UCSD-AML1 (cell line): ENCODE data around the gene TSPYL4.

Experiments used
- DNase-seq: peaks from one replicate; lab custom pipeline; 2025; ENCODE audit not compliant: unreplicated experiment; lab: John Stamatoyannopoulos, UW

TSPYL4 gene

DNA sequence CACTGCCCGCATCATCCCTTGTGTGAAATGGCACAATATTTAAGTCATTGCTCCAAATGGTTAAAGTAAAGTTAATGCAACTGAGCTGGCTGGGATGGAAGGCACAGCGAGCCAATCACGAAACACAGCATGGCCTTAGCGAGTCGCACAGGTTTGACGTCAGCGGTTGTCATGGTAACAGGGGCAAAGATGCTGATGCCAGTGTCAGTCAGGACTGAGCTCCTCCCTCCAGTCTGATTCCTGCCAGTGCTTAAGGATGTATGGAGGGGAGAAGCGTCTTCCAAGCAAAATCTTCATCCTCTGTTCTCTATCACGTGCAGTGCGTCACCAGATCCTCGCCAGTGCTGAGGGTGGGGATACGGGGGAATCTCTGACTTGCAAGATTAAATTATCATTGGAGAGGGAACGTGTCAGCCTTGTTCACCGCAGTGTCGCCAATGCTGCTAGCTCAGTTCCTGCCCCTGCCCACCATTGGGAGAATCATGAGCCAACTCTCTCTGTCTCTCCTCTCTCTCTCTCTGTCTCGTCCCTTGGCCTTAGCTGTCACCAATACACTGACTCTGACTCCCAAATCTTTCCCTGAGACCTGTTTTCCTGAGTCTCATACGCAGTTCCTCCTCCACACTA lies 24.5 kb downstream of the TSPYL4 start:
- no peak for DNase-seq

DNA sequence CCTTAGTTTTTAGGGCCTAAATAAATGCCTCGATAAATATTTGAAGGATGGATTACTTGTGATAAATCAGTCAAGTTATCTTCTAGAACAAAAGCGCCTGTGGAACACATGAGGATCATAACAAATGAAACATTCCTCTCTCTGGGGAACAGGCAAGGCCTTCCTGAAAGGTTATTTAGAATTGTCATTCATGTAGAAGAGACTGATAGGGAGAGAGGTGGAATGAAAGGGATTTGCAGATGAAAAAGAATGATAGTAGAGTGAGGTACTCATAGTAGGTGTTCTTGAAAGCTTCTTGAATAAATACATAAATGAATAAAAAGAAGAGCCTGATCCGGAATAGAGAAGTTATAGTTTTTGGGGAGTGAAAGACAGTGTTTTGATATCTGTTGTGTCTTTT lies 30.5 kb downstream of the TSPYL4 start:
- DNase-seq: no peak

GRCh38 chr6:116221911-116222310 lies 32.0 kb downstream of the TSPYL4 start:
- no peak for DNase-seq

DNA sequence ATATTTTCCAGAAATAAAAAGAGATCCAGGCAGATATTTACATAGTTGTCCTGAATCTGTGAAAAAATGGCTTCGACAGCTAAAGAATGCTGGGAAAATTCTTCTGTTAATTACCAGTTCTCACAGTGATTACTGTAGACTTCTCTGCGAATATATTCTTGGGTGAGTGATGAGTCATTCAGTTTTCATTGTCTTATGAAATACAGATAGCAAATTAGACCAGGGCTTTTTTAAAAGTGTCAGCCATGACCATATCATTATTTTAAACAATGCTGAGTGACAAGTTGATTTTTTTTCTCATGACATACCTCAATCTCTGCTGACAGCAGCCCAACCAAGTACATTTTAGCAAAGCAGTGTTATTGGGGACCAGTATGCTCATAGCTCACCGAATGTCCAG lies 32.8 kb downstream of the TSPYL4 start:
- DNase-seq: no peak

DNA sequence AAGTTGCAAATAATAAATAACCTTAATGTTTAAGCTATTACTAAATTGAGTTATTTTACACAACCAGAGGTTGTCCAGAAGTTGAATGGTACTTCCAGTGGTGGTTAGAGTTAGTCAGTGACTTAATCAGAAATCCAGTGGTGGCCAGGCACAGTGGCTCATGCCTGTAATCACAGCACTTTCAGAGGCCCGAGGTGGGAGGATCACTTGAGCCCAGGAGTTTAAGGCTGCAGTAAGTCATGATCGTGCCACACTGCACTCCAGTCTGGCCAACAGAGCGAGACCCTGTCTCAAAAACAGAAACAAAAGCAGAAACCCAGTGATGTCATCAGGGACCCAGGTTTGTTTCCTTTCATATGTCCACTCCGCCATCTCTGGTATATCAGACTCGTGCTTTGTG lies 35.0 kb downstream of the TSPYL4 start:
- no peak for DNase-seq

DNA sequence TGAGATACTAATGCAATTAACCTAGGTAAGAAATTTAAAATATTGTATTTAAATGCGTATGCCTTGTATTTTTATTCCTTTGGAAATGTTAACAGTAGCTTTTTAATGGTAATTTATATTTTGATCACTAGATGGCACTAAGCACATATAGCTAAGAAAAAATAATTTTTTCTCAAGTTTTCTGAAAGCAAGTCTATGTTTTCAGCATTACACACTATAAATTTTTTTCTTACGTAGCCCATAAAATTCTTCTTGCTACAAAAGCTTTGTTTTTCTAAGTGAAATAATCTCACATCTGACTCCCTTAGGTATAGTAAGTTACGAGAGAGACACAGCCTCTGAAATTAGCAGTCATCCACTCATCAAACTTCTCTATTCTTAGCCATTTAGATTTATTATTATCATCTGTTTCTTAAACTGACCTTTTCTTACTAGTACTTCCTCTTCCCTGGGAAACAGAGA lies 35.7 kb downstream of the TSPYL4 start:
- no peak for DNase-seq

DNA sequence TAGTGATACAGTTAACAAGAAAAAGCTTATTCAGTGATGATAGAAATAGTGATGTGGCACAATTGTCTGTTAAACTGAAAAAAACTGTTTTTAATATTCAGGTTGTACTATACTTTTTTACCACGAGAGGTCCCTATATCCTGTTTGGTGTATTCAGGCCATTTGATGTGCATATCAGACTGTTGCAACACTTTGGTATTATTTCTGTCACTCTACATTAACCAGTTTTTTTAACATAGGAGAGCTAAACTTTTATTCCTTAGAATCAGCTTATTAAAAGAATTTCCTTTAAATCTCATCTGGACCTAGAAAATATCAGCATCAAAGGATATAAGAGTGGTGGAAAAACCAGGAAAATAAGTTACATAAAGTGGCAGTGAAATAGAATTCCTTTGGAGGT lies 36.8 kb downstream of the TSPYL4 start:
- DNase-seq: no peak

- no peak for DNase-seq
These were observed 38.5 kb downstream of the TSPYL4 start for GRCh38 chr6:116215414-116215813.

DNA sequence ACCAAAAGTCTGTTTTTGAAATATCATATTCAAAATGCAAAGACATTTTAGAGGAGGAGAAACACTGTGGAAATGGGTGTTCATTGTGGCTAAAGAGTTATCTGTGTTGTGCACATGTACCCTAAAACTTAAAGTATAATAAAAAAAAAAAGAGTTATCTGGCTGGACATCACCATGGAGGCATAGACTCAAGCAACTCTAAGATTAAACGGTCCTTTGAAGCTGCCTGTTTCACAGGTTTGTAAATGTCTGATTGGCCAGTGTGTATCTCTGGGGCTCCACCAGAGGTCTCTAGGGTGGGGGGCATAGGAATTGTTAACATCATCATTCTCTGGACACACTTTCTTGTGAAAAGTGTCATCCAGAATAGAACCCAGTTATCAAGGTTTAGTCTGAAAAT lies 39.2 kb downstream of the TSPYL4 start:
- no peak for DNase-seq

DNA sequence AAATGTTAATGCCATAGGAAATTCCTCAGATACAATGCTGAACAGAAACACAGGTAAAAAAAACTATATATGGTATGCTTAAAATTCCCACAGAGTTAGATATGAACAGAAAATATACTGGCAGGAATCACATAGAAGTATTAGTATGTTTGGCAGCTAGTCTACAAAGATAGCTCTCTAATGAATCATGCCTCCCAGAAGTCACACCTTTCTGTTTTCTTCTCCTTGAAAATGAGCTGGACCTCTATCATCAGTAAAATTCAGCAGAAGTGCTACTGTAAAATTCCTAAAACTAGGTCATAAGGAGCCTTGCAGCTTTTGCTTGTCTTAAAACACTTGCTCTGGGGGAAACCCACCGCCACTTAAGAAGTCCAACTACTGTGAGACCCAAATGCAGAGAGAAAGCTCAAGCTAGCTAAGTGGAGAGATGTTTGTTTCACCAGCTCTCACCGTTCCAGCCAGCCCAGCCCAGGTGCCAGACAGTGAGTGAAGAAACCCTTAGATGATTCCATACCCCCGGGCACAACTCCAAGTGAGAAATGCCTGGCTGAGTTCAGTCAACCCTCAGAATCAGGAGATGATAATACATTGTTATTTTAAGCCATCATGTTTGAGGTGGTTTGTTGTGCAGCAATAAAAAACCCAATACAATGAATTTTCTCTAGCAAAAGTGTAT lies 43.0 kb downstream of the TSPYL4 start:
- no peak for DNase-seq

- DNase-seq: no peak
These were observed 43.6 kb downstream of the TSPYL4 start for GRCh38 chr6:116210316-116210715.

- DNase-seq: no peak
These were observed 45.7 kb downstream of the TSPYL4 start for GRCh38 chr6:116208056-116208785.

- DNase-seq: no peak
These were observed 47.5 kb downstream of the TSPYL4 start for GRCh38 chr6:116206231-116206903.

DNA sequence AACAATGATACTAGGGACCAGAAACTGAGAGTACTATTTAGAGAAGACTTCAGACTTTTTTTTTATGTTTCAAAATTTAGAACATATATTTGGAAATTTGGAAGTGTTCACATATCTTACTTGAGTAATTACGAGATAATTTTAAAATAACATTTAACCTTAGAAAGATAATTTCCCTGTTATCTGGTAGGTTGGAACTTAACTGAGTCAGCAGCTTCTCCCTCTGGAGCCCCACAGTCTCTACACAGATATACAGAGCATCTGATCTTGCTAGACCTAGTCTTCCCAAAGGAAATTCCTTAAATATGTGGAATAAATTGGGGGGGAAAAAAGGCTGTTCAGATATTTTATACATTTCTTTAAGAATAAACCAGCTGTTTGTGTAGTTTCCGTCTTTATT lies 48.6 kb downstream of the TSPYL4 start:
- DNase-seq: no peak

DNA sequence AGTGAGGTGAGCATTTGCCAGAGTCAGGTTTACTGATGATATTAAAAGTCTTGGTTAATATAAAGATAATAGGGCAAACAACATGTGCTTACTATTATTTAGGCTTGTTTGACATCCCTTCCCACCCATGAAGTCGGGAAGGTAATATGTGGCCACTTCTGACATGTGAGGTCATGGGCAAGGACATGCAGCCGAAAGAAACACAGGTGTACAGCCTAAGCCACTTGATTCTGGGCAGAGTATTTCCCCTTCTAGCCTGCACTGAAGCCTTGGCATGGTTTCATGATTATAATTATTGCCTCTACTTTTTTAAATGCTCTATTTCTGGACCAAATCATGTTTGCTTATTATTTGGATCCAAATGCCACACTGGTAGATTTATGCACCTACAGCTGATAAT lies 52.3 kb downstream of the TSPYL4 start:
- no peak for DNase-seq

GRCh38 chr6:116200619-116201249 lies 53.1 kb downstream of the TSPYL4 start:
- no peak for DNase-seq
